GM21381 (cell line): ENCODE results near the gene SEPTIN2.
"Not testable (repeated sequence)": the region's sequence is repeated elsewhere in the genome, so short reads cannot be mapped to it uniquely, and the experiment has no call there.

Experiments used
- ATAC-seq: cut with Tn5 transposase; IDR thresholded peaks from one replicate; pipeline ENCODE4 v1.9.1; 2021; ENCODE audit warnings: mild to moderate bottlenecking, moderate library complexity; ENCODE audit not compliant: unreplicated experiment

Gene SEPTIN2

GRCh38 chr2:241378816-241379215 lies 63.1 kb downstream of the SEPTIN2 start:
- ATAC-seq, result no peak

- ATAC-seq, result no peak
Observed at GRCh38 chr2:241379481-241380480, 64.1 kb downstream of the SEPTIN2 start.

GRCh38 chr2:241381872-241382271 lies 66.1 kb downstream of the SEPTIN2 start:
- no peak for ATAC-seq

GRCh38 chr2:241385450-241385849 lies 69.7 kb downstream of the SEPTIN2 start:
- not testable (repeated sequence) for ATAC-seq

- ATAC-seq, result no peak
Observed at GRCh38 chr2:241386519-241386918, 70.8 kb downstream of the SEPTIN2 start.

GRCh38 chr2:241389697-241390096 lies 74.0 kb downstream of the SEPTIN2 start:
- no peak for ATAC-seq

GRCh38 chr2:241390301-241391206 lies 74.8 kb downstream of the SEPTIN2 start:
- no peak for ATAC-seq

- no peak for ATAC-seq
Observed at GRCh38 chr2:241391892-241392665, 76.4 kb downstream of the SEPTIN2 start.

GRCh38 chr2:241392753-241393152 lies 77.0 kb downstream of the SEPTIN2 start:
- ATAC-seq, result not testable (repeated sequence)

GRCh38 chr2:241393524-241394196 lies 77.9 kb downstream of the SEPTIN2 start:
- ATAC-seq, result no peak

GRCh38 chr2:241396809-241397208 lies 81.1 kb downstream of the SEPTIN2 start:
- not testable (repeated sequence) for ATAC-seq

- no peak for ATAC-seq
Observed at GRCh38 chr2:241399941-241400922, 84.5 kb downstream of the SEPTIN2 start.
